ENCODE results near the gene SIN3B.
"Not testable (repeated sequence)": the region's sequence is repeated elsewhere in the genome, so short reads cannot be mapped to it uniquely, and the experiment has no call there.

SIN3B gene

GRCh38 chr19:16829010-16829821 is at the start of gene SIN3B:
Gene SIN3B, plus strand, starts transcription at chr19:16829398. Its CDS starts 23 bp downstream, at chr19:16829421.
- DNase-seq: peak; percentile 87 to 89

- DNase-seq: no peak
Observed at GRCh38 chr19:16779539-16780163, 49.5 kb upstream of the SIN3B start.

GRCh38 chr19:16782719-16783118 is 46.5 kb upstream of the SIN3B start:
- no peak for DNase-seq

GRCh38 chr19:16788479-16788878 is 40.7 kb upstream of the SIN3B start:
- DNase-seq: no peak

GRCh38 chr19:16789238-16789637 is 40.0 kb upstream of the SIN3B start:
- DNase-seq: no peak

GRCh38 chr19:16790051-16790450 is 39.1 kb upstream of the SIN3B start:
- DNase-seq: no peak

- DNase-seq: no peak
Observed at GRCh38 chr19:16791942-16792341, 37.3 kb upstream of the SIN3B start.

- no peak for DNase-seq
Observed at GRCh38 chr19:16794456-16795441, 34.4 kb upstream of the SIN3B start.

- no peak for DNase-seq
Observed at GRCh38 chr19:16795731-16796130, 33.5 kb upstream of the SIN3B start.

GRCh38 chr19:16797876-16798275 is 31.3 kb upstream of the SIN3B start:
- no peak for DNase-seq

- DNase-seq: not testable (repeated sequence)
Observed at GRCh38 chr19:16798326-16798725, 30.9 kb upstream of the SIN3B start.

- no peak for DNase-seq
Observed at GRCh38 chr19:16799740-16800139, 29.5 kb upstream of the SIN3B start.

GRCh38 chr19:16801600-16802013 is 27.6 kb upstream of the SIN3B start:
- DNase-seq: no peak

- DNase-seq: no peak
Observed at GRCh38 chr19:16804176-16804575, 25.0 kb upstream of the SIN3B start.

GRCh38 chr19:16807549-16808284 is 21.5 kb upstream of the SIN3B start:
- no peak for DNase-seq

GRCh38 chr19:16814526-16815100 is 14.6 kb upstream of the SIN3B start:
- DNase-seq: no peak

- DNase-seq: no peak
Observed at GRCh38 chr19:16820056-16820455, 9.1 kb upstream of the SIN3B start.

- no peak for DNase-seq
Observed at GRCh38 chr19:16821081-16821480, 8.1 kb upstream of the SIN3B start.

GRCh38 chr19:16822648-16823047 is 6.5 kb upstream of the SIN3B start:
- no peak for DNase-seq

GRCh38 chr19:16824658-16825311 is 4.4 kb upstream of the SIN3B start:
- no peak for DNase-seq

- no peak for DNase-seq
Observed at GRCh38 chr19:16825312-16826052, 3.7 kb upstream of the SIN3B start.
